ENCODE results near the gene RBMS1.
A peak's percentile ranks its signal among the peaks of the same experiment; 100 is the strongest.
"Not testable (repeated sequence)": the region's sequence is repeated elsewhere in the genome, so short reads cannot be mapped to it uniquely, and the experiment has no call there.

RBMS1 gene

DNA sequence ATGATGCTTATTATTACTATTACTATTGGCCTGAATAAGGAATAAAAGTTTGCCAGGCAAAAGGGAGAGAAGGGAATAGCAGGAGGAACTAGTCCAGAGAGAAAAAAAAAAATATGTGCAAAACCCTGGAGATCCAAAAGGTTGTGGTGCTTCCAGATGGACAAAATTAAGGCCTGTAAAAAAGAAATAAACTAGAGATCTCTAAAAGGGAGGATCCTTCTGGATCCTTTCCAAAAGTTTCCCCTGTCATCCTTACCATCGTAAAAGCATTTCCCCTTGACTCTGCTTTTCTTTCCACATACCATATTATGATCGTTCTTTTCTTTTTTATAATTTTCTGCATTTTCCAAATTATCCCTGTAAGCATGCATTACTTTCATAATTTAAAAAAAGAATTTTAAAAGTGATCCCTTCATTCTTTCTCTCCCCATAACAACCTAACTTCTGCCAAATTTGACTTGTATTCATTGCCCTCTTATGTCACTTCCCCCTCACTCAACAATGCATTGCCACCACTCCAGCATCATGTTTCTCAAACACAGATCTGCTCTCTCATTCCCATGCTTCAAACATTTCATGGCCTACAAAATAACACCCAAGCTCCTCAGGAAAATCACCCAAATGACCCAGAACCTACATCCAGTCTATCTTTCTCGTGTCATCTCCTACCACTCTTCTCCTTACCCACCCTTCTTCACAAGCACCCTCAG is 40.3 kb downstream of the RBMS1 start:
- in situ Hi-C loops (cut with MboI; ENCODE audit: low pct_unique_long_range_greater_than_20kb, low sequenced_read_pairs): no loop called here
- DNase-seq: no peak

DNA sequence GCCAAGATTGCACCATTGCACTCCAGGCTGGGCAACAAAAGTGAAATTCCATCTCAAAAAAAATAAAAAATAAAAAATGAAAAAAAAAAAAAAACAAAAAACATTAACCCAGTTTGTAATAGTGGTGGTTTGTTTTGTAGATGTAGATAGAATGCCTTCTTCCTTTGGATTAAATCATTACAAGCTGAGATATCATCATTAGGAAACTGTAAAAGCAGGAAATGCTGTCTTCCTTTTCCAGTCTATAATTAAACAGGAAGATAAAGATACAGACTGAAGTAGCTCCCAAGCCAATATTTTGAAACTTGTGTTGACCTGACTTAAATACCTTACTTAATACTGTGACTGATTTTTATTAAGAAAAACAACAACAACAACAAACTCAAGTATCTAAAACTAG is 43.1 kb downstream of the RBMS1 start:
- DNase-seq: no peak
- in situ Hi-C loops (cut with MboI; ENCODE audit: low pct_unique_long_range_greater_than_20kb, low sequenced_read_pairs): no loop called here

DNA sequence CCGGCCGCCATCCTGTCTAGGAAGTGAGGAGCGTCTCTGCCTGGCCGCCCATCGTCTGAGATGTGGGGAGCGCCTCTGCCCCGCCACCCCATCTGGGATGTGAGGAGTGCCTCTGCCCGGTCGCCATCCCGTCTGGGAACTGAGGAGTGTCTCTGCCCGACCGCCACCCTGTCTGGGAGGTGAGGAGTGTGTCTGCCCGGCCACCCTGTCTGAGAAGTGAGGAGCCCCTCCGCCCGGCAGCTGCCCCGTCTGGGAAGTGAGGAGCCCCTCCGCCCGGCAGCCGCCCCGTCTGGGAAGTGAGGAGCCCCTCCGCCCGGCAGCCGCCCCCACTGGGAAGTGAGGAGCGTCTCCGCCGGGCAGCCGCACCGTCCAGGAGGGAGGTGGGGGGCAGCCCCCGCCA is 44.8 kb downstream of the RBMS1 start:
- in situ Hi-C loops (cut with MboI; ENCODE audit: low pct_unique_long_range_greater_than_20kb, low sequenced_read_pairs): not testable (repeated sequence)

DNA sequence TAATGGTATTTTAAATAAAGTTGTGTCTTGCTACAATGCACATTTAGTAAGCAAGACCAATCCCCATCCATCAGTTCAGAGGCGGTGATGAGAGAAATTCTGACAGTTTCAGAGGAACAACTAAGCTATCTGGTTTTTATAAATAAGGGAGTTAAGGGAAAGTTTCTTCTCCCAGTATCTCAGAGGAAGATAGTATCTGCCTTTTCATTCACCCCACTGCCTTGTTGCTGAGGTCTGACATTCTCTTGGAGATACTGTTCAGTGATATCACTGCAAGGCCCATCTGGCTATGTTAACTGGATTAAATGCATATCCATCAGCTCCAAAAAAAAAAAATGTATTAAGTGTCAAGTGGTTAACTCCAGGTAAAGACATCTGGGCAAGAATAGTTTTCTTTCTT is 47.9 kb downstream of the RBMS1 start:
- DNase-seq: no peak
- in situ Hi-C loops (cut with MboI; ENCODE audit: low pct_unique_long_range_greater_than_20kb, low sequenced_read_pairs): no loop called here

More for the DNA sequence above, 44.8 kb downstream of the RBMS1 start:
- not testable (repeated sequence) for DNase-seq

DNA sequence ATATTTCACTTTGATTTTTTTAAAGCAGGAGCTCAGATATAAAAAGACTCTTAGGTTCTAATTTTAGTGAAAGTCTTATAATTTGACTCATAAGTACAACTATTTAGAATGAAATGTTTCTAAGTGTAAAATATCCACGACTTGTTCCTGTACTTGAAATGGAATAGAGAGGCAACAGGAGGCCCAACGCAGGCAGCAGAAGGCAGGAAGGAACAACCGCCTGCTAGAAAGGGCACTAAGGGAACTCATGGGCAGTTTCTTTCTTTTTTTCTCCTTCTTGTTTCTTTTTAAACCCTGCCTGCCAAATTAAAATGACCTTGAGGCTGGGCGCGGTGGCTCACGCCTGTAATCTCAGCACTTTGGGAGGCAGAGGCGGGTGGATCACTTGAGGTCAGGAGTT is 51.0 kb downstream of the RBMS1 start:
- in situ Hi-C loops (cut with MboI; ENCODE audit: low pct_unique_long_range_greater_than_20kb, low sequenced_read_pairs): no loop called here
- DNase-seq: no peak

DNA sequence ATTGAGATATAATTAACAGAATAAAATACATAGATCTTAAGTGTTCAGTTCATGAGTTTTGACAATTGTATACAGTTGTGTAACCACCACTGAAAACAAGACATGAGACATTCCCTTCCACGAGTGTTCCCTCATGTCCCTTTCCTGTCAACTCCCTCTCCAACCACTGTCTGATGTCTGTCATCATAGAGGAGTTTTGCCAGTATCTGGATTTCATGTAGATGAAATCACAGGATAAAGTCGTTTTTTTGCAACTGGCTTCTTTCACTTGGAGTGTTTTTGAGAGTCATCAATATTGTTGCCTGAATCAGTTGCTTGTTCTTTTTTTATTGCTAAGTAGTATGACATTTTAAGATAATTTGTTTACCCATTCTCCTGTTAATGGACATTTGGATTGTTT is 52.7 kb downstream of the RBMS1 start:
- no peak for DNase-seq
- in situ Hi-C loops (cut with MboI; ENCODE audit: low pct_unique_long_range_greater_than_20kb, low sequenced_read_pairs): no loop called here

DNA sequence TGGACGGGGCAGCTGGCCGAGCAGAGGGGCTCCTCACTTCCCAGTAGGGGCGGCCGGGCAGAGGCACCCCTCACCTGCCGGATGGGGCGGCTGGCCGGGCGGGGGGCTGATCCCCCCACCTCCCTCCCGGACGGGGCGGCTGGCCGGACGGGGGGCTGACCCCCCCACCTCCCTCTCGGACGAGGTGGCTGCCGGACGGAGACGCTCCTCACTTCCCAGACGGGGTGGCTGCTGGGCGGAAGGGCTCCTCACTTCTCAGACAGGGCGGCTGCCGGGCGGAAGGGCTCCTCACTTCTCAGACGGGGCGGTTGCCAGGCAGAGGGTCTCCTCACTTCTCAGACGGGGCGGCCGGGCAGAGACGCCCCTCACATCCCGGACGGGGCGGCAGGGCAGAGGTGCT is 54.6 kb downstream of the RBMS1 start:
- not testable (repeated sequence) for DNase-seq

DNA sequence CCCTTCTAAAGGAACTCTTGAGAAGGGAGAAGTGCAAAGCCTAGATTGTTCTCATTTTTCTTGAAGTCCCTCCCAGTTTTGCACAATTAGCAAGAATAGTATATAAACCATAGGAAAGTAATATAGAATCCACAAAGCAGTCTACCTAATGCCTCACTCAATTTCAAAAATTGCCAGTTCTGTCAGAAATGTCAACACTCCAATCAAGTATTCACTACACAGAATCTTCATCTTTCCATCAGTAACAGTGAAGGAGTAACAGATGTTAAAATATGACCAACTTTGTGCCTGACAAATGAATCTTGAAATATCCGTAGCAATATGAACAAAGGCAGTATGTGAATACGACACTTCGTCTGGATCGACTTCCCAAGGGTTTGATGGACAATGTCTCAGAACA is 56.3 kb downstream of the RBMS1 start:
- in situ Hi-C loops (cut with MboI; ENCODE audit: low pct_unique_long_range_greater_than_20kb, low sequenced_read_pairs): no loop called here

More for the DNA sequence above, 54.6 kb downstream of the RBMS1 start:
- in situ Hi-C loops (cut with MboI; ENCODE audit: low pct_unique_long_range_greater_than_20kb, low sequenced_read_pairs): not testable (repeated sequence)

DNA sequence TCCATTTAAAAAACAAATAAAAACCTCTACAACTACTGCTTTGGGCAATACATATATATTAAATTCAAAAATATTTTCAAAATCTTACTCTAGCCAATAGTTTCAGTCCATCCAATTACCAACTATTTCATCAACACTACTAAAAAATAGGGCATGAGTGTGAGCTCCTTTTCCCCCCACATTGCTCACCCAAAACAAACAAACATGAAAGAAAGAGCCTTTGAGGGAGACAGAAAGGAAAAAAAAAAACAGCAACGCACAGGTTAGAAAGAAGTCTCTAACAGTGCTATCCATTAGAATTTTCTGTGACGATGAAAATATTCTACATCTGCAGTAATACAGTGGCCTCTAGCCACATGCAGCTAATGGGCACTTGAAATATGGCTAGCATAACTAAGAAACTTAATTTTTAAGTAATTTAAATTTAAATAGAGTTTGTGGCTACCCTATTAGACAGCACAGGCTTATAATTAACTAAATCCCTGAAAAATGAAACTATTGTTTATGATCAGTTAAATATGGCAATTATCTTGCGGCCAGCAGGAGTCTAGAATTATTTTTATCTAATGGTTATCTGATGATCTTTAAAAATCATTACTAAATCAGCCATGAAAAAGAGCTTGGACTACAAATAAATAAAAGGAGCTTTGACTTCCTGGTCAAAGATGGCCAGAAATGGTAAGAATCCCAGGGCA is 59.2 kb downstream of the RBMS1 start:
- no peak for DNase-seq
- in situ Hi-C loops (cut with MboI; ENCODE audit: low pct_unique_long_range_greater_than_20kb, low sequenced_read_pairs): no loop called here

More for the DNA sequence above, 56.3 kb downstream of the RBMS1 start:
- DNase-seq: no peak

DNA sequence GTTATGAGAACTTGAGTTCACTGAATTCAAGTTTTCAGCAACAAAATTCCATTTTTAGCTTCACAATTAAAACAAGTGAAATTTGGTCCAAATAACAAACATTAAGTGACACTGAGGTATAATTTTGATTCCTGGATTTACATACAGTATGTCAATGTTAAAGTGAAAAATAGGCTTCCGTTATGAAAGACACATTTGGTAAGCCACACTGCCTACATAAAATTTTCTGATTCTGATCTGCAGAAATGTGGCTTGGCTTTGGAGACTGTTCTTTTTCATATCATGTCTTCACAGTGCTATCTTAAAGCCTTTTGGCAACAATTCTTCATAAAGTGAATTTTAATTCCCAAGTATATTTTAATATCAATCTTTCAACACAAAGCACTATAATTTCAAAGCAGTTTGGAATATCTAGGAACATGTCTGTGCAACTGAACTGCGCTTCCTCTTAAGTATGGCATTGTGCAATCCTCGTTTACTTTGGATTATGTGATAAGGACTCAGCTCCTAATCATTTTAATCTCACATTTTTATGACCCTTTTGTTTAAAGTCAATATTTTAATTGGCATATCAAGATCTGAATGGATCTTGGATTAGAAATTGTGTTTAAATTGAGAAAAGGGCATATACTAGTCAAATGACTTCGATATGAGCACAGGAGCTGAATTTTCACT is 60.0 kb downstream of the RBMS1 start:
- DNase-seq: no peak
- in situ Hi-C loops (cut with MboI; ENCODE audit: low pct_unique_long_range_greater_than_20kb, low sequenced_read_pairs): no loop called here

DNA sequence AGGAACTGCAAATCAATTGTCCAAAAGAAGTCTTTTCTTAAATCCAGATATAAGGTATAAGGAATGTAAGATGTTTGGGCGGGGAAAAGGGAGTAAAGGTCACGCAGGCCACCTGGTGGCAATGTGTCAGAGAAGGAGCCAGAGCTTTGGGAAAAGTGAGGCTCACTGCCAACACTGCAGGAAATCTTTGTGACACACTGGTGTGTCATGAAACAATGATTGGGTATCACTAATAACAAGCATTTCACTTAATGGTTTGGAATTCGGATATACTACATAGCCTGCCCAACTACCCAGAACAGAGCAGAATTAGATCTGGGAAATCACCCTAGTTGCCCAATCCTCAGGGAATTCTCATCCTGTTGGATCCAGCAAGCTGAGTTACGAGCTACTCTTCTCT is 61.0 kb downstream of the RBMS1 start:
- no peak for DNase-seq
- in situ Hi-C loops (cut with MboI; ENCODE audit: low pct_unique_long_range_greater_than_20kb, low sequenced_read_pairs): no loop called here

DNA sequence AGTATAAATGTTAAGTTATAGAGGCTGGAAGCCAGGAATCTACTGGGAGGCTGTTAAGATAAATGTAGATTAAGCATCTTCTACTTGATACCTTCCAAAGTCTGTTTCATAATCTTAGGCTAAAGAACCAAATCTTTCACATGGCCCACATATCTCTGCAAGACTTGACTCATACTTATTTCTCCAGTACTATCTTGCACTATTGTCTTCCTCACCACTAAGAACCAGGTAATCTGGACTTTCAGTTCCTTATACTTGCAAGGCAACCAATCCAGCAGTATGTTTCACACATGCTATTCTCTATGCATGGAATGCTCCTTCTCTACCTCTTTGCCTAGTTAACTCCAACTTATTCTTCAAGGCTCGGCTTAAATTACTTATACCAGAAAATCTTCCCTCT is 62.2 kb downstream of the RBMS1 start:
- in situ Hi-C loops (cut with MboI; ENCODE audit: low pct_unique_long_range_greater_than_20kb, low sequenced_read_pairs): no loop called here

DNA sequence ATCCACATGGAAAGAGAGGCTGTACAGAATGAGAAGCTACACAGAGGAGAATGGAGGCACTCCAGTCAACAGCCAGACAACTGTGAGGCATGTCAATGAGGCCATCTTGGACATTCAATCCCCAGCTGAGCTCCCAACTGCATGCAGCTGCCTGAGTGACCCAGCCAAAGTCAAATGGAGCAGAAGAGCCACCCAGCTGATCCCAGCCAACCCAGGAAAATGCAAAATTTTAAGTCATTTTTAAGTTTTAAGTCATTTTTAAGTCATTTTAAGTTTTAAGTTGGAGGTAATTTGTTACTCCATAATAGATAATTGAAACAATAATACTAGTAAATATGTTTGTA is 63.6 kb downstream of the RBMS1 start:
- no peak for DNase-seq
- in situ Hi-C loops (cut with MboI; ENCODE audit: low pct_unique_long_range_greater_than_20kb, low sequenced_read_pairs): no loop called here

More for the DNA sequence above, 62.2 kb downstream of the RBMS1 start:
- DNase-seq: no peak

DNA sequence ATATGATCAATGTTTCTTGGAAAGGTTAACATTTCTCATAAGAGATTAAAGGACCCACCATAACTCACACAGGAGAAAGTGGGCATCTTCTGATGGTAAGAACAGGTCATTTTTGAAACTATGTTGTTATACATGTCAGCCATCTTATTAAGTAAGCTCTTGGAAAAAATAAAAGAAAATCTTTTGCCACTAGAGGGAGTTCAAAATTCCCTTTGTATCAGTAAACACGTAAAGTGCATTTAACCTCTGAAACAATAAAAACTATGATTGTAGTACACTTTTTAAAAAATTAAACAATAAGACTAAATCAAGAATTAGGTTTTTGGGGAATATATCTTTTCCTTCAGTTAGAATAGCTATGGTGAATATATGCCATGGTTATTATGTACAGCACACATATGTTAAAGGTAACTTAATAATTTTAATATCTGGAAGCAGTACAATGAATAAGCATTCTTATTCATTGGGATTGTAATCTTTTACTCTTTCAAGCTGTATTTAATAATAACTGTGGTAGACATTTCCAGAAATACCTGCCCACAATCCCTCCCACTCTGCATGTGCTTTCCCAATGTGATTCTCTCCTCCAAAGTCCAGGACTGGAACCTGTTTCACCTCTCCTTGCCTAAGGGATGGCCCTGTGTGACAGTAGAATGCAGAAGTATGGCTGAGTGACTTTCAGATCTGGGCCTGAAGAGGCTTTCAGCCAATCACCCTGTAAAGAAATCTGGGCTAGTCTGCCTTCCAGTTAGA is 64.2 kb downstream of the RBMS1 start:
- peak; percentile 64 for DNase-seq
- in situ Hi-C loops (cut with MboI; ENCODE audit: low pct_unique_long_range_greater_than_20kb, low sequenced_read_pairs): no loop called here

DNA sequence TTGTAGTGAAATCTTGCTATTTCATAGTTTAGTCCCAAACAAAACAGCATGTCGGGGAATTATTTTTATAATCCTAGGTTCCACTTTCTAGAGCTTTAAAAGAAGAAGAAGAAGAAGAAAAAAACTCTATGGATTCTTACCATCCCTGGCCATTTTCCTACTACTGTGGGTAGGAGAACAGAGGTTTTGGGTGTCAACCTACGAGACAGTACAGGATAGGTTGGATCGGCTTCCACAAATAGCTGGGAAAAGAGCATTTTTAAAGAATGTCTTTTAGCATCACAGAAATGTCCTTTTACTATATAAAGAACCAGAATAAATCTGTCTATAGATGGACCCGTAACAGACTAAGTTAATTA is 65.2 kb downstream of the RBMS1 start:
- DNase-seq: peak; percentile 27
- in situ Hi-C loops (cut with MboI; ENCODE audit: low pct_unique_long_range_greater_than_20kb, low sequenced_read_pairs): no loop called here

DNA sequence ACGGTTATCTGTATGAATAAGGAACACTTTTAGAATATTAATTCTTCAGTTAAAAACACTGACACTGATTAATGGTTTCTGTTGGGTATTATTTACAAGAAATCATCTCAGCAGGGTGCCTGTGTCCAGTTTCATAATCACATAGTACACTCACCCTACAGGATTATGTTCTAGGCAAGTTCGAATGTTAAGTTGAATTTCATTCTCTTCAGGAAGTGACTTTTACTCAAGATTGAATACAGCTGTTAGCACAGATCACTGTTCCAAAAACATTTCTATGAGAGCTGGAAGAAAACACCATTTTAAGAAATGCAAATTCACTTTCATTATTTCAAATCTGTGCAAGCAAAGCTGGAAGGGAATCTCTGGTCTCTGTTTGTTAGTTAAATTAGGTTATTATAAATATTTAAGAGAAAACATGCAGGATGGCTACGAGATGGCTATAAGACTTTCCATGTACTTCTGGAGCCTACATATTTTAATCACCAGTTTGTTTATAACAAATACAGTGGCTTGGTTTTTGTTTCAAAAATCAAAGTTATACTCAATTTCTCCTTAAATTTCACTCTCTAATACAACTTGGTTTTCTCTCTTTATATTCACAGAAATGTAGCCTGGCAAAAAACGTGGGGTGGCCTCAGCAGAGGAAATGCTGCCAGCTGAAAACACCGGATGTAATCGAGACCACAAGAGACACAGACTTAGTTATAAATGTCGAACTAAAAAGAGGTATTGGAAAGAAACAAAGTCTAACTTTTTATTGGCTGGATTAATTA is 65.8 kb downstream of the RBMS1 start:
- peak; percentile 61 for DNase-seq
- in situ Hi-C loops (cut with MboI; ENCODE audit: low pct_unique_long_range_greater_than_20kb, low sequenced_read_pairs): no loop called here

DNA sequence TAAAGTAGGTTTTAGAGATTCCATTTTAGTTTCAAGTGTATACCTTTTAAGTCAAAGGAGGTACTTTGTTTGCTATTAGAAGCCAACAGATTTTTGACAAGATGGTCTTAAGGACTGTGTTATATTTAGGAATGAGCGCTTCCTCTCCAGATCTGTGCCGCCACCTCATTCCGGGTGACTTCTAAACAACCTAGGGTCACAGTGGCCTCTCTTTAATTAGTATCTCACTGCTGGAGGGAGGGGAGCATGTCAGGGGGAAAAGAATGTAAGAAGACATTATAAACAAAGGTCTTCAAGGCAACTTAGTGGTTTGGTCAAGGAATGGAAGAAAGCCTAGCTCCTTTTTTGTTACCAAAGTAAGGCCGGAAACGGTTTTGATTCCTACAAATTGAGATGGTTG is 67.0 kb downstream of the RBMS1 start:
- DNase-seq: no peak
- in situ Hi-C loops (cut with MboI; ENCODE audit: low pct_unique_long_range_greater_than_20kb, low sequenced_read_pairs): no loop called here

DNA sequence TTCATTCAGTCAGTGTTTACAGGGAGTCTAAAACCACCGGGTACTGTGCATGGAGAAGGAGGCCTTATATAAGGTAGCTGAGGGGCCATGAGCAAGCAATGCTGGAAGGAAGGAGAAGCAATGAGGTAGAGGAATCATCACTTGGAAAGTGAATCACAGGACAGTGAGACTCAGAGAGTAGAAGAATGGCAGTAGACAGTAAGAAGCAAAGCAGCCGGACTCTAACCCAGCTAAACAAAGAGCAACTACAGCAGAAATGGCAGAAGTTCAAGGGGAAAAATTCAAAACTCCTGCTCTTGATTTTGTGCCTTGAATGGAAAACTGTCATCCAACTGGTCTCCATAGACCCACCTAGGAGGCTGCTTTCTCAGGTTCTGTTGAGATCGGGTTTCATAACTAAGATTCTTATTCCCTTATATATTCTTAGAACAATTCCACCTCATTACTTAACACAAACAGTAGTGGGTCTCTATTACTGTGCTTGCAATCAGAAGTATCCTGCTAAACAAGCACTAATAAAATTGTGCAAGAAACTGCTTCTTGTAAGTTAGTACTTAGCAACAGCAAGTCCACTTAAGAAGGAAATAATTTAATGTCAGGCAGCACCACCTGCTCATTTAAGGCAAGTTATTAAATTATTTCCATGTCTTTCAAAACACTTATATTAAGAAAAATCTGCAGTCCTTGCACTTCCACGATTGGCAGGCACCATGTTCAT is 68.0 kb downstream of the RBMS1 start:
- in situ Hi-C loops (cut with MboI; ENCODE audit: low pct_unique_long_range_greater_than_20kb, low sequenced_read_pairs): no loop called here
- no peak for DNase-seq

DNA sequence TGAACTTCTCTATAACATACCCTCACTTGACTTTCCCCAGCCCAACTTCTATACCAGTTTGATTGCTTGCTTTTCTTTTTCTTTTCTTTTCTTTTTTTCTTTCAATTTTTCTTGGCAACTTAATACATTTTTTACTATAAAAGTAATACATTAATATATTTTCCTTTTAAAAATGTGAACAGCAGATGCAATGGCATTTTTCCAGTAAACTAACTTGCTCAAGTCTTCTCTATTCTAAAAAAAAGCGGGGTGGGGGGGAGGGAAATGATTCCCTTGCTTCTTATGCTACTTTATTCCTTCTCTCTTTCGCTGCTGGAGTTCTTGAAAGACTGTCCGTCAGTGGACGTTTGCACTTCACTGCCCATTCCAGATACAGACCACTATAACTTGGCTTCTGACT is 70.5 kb downstream of the RBMS1 start:
- no peak for DNase-seq
- in situ Hi-C loops (cut with MboI; ENCODE audit: low pct_unique_long_range_greater_than_20kb, low sequenced_read_pairs): no loop called here

Data from KBM-7 (cell line).